Activated CD4-positive, alpha-beta T cell treated with anti-CD3 and anti-CD28 coated beads, Interleukin-2, amount 50 U/mL, for 16 hours (primary cell): Measurements from ENCODE around the gene ALG1L2.
A peak's percentile ranks its signal among the peaks of the same experiment; 100 is the strongest.
"Not testable (repeated sequence)": the region's sequence is repeated elsewhere in the genome, so short reads cannot be mapped to it uniquely, and the experiment has no call there.

Experiments
- DNase-seq: peaks from one replicate; pipeline ENCODE4 v3.0.0-alpha.2; 2020

The ALG1L2 gene

GRCh38 chr3:130094491-130094941 is 12.9 kb downstream of the ALG1L2 start:
- peak; percentile 28 for DNase-seq

DNA sequence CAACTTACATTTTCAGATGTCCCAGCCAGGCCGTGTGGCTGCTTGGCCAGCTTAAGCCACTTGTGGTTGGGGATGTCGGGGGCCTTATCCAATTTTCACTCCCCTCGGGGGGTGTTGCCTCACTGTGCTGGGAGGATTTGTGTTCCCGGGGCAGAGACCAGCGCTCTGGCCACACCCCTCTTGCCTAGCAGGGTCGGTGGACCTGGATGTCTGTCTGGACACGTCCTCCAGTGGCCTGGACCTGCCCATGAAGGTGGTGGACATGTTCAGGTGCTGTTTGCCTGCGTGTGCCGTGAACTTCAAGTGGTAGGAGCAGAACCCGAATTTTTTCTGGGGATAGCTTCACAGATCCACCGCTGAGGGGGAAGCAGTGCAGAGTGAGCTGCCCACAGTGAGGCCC is 14.2 kb downstream of the ALG1L2 start:
- not testable (repeated sequence) for DNase-seq

DNA sequence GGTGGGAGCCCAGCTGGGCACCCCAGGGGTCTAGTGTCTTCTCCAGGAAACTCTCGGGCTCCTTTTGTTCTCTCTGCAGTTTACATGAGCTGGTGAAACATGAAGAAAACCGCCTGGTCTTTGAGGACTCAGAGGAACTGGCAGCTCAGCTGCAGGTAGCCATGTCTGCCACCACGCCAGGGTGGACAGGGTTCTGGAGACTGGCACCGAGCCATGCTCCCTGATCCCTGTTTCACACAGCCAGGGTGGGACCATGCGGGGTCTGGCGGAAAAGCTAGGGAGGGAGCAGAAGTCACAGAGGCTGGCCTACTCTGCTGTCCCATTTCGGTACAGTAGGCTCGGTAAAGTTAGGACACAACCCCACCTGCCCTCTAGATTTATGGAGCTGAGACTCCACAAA is 15.5 kb downstream of the ALG1L2 start:
- DNase-seq, result not testable (repeated sequence)

DNA sequence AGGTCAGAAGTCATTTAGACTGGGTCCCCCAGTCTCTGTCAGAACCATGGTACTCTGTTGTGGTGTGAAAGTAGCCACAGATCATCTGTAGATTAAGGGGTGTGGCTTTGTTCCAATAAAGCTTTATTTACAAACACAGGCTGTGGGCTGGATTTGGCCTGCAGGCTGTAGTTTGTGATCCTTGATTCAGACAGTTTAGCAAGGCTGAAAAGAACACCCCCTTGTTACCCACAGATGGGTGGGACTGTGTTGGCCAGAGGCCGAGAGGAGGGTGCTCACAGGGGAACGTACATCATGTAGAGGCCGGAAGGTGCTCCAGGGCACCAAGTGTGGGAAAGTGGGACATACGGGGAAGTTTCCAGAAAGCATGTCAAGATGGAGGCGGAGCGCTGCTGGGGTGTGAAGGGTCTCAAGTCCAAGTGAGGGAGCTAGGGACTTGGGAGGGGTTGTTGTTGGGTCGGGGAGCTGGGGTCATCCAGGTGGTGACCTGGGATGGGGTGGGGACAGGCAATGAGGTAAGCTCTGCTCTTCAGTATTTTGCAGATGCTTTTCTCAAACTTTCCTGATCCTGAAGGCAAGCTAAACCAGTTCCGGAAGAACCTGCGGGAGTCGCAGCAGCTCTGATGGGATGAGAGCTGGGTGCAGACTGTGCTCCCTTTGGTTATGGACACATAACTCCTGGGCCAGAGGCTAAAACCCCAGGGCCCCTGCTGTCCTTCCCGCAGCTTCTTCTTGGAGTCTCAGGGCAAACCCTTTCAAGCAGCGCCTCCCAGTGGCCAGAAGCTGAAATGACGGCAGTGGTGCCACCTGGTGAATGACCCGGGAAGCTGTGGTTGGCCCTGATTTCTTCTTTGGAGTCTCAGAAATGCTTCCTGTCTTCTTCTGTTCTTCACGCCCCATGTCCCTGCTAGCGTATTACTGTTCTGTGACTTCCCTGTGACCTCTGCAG is 16.3 kb downstream of the ALG1L2 start:
- peak; percentile 70 for DNase-seq

DNA sequence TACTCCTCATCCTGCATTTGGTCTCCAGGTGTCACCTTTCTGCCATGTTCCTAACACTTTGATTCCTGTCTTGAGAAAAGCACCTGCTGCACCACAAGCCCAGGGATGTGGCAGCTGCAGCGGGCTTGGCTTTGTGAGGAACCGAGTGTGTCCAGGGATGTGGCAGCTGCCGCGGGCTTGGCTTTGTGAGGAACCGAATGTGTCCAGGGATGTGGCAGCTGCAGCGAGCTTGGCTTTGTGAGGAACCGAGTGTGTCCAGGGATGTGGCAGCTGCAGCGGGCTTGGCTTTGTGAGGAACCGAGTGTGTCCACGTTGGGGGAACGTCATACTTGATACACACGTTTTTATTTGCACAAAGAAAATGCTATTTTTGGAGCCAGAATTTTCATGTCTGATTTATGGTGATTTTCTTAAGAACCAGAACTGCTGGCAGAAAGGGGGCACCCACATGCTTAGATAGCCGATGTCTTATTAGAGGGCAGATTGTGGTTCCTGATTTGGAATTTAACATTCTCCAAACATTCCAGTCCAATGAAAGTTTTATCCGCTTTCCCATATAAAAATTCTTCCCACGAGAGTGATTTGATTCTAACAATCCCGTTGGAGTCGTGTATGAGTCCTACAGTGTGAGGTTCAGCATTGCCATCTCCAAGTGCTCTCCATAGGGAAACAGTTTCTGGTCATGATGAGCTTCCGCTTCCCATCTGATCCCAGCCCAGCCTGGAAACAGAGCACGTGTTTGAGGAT is 17.2 kb downstream of the ALG1L2 start:
- not testable (repeated sequence) for DNase-seq

DNA sequence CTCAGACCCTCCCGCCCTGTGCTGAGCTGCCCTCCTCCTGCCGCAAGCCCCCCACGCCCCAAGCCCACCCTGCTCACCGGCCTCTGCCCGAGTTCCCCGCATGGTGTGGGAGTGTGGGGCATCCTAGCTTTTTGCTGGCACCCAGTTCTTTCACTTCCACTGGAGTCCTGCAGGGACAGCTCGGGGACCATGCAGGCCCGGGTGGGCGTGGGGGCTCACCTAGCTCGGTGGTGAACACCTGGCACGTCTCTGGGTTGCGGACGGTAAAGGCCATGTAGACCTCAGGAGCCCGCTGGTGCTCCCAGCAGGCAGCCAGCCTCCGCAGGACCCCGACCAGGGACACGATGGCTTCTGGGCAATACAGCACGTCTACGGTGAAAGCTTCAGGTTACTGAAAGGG is 20.9 kb downstream of the ALG1L2 start:
- DNase-seq, result not testable (repeated sequence)

- DNase-seq, result not testable (repeated sequence)
Measured at GRCh38 chr3:130104191-130104590, 22.6 kb downstream of the ALG1L2 start.

DNA sequence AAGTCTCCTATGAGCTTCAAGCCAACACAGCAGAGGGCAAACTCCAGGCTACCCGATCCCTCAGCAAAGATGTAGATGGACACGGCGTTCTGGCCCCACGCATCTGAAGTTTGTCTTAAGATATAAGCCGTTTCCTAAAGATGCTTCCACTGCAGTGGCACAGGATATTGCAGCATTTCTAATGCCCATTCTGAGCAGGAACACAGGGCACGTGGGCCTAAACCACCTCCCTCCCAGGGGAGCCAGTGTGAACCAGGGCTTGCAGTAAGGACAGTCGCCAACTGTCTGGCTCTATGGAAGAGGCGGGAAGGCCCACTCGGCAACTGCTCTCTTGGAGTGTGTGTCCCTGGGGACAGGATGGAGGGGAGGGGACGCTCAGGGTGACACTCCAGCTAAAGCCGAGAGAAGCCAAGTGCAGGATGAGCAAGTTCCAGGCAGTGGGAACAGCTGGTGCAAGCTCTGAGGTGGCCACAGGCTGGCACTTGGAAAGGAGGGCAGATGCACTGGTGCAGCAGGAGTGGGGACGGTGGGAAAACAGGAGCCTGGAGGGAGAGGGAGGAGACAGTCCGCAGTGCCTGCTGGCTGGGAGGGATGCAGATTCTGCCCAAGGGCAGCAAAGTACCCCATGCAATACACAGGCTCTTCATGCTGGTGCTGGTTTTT is 25.8 kb downstream of the ALG1L2 start:
- DNase-seq, result not testable (repeated sequence)

- not testable (repeated sequence) for DNase-seq
Measured at GRCh38 chr3:130108836-130109585, 27.4 kb downstream of the ALG1L2 start.

DNA sequence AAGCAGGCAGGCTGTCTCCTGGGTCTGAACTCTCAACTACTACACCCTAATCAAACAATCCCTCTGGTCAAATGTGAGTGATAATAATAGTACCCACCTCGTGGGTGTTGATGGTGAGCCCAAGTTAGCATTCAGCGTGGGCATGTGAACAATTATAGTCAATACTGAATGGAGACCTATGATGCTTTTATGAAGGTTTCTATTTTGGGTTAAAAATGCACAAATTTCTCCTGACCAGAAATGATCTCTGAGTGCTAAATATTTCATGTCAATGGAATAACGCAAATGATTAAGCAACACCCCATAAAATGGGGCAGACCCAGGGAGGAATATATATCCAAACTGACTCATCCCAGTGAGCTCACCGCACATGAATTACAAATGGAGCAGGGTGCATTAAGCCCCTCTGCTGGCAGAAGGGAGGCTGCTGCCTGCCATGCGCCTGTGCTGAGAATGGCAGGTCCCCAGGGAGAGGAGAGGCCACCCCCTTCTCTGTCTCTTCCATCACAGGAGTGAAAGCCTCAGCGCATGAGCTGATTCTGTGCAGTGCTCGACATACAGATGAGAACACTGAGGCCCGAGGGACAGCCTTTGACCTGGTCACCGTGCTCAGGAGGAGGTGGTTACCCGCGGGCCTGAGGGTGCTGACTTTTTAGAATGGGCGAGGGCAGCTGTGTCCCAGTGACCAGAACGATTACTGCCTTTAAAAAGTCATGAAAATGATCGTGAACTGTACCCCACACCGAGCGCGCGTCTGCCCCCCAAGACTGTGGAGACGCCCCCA is 28.9 kb downstream of the ALG1L2 start:
- not testable (repeated sequence) for DNase-seq

DNA sequence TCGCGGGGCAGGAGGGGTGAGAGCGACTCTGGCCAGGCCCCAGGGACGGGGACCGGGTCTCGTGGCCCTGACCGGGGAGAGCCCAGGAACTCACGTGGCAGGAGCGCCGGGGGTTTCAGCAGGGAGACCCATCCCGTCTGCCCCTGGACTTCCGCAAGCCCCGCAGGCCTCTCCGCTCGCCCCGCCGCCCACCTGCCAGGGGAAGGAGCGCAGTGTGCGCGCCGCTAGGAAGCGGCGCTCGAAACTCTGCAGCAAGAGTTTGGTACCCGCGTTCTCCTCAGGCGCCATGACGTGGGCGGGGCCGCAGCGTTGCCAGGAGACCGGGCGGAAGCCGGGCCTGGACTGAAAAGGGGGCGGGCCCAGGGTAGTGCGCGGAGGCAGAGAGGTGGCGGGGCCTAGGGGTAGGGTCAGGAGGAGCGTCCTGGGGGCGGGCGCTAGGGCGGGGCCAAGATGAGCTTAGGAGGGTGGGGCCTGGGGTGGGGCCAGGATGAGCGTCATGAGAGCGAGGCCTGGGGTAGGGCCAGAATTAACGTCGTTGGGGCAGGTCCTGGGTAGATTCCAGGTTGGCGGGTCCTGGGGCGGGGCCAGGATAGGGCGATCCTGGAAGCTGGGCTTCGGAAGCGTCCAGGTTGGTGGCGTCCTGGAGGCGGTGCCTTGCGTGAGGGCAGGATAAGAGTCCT is 29.7 kb downstream of the ALG1L2 start:
- DNase-seq, result peak; percentile 99

DNA sequence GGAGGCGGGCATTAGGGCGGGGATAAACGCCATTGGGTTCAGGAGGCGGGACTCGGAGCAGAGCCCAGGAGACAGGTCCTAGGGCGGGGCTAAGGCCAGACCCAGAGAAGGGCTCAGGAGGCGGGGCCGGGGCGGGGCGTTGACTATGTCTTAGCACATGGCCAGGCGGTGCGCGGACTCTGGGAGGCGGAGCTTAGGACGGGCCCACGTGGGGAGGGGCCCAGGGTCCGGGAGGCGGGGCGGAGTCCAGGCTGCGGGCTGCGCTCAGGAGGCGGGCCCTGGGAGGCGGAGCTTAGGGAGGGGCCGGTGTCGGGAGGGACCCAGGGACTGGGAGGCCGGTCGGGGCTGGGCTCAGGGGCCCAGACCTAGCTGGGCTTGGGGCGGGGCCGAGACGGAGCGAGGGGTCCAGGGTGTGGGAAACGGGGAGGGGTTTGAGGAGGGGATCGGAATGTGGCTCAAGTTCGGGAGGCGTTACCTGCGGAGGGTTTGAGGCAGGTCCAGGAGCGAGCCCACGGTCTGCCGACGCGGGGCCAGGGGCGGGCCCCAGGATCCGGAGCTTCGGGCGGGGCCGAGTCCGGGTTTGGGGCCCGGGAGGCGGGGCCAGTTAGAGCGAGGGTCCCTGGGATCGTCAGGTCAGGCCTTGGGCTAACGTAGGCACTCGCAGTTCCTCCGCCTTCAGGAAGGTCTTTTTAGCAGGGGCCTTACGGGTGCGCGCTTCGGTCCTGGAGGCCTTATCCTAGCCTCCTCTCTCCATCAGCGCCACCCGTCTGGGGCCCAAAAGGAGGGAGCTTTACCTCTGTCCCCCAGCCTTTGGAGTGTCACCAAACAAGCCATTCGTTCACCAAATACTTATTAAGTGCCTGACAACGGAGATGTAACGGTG is 30.5 kb downstream of the ALG1L2 start:
- DNase-seq, result peak; percentile 99

GRCh38 chr3:130112748-130113073 is 31.1 kb downstream of the ALG1L2 start:
- not testable (repeated sequence) for DNase-seq

- DNase-seq, result not testable (repeated sequence)
Measured at GRCh38 chr3:130115400-130115799, 33.8 kb downstream of the ALG1L2 start.

- no peak for DNase-seq
Measured at GRCh38 chr3:130117933-130118332, 36.3 kb downstream of the ALG1L2 start.

GRCh38 chr3:130119824-130120223 is 38.2 kb downstream of the ALG1L2 start:
- not testable (repeated sequence) for DNase-seq

GRCh38 chr3:130120291-130120690 is 38.7 kb downstream of the ALG1L2 start:
- DNase-seq, result not testable (repeated sequence)

DNA sequence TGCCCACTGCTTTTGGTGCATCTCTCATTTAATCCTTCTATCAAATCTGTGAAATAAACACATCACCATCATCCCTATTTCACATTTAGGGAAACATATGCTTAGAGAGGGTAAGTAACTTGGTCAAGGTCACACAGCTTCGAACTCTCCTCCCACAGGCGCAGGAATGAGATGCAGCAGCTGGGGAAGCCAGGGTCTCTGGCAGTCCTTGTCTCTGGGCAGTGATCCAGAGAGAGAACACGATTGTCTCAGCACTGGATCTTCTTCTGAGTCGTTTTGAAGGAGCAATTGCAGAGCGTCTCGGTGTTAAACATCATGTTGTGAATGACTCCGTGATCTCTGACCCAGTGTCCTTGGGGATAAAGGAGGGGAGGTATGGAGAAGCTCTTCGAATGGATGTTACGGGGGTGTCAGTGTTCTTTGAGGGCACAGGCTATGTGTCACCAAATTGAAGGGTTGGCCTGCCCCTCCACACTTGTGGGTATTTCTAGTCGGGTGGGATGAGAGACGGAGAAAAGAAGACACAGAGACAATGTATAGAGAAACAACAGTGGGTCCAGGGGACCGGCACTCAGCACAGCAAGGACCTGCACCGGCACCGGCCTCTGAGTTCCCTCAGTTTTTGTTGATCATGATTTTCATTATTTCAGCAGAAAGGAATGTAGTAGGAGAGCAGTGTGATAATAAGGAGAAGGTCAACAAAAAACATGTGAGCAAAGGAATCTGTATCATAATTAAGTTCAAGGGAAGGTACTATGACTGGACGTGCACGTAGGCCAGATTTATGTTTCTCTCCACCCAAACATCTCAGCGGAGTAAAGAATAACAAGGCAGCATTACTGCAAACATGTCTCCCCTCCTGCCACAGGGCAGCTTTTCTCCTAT is 41.5 kb downstream of the ALG1L2 start:
- not testable (repeated sequence) for DNase-seq

- not testable (repeated sequence) for DNase-seq
Measured at GRCh38 chr3:130125406-130125805, 43.8 kb downstream of the ALG1L2 start.
